Limb (tissue), 2 donors: ENCODE data around the gene KMT2E.
"Not testable (repeated sequence)": the region's sequence is repeated elsewhere in the genome, so short reads cannot be mapped to it uniquely, and the experiment has no call there.

Experiments used
- DNase-seq, 2 donors: peaks; one replicate each; pipeline ENCODE4 v3.0.0-alpha.2; 2016; ENCODE audit errors: extremely low spot score in 2 of 2

KMT2E gene, protein sequence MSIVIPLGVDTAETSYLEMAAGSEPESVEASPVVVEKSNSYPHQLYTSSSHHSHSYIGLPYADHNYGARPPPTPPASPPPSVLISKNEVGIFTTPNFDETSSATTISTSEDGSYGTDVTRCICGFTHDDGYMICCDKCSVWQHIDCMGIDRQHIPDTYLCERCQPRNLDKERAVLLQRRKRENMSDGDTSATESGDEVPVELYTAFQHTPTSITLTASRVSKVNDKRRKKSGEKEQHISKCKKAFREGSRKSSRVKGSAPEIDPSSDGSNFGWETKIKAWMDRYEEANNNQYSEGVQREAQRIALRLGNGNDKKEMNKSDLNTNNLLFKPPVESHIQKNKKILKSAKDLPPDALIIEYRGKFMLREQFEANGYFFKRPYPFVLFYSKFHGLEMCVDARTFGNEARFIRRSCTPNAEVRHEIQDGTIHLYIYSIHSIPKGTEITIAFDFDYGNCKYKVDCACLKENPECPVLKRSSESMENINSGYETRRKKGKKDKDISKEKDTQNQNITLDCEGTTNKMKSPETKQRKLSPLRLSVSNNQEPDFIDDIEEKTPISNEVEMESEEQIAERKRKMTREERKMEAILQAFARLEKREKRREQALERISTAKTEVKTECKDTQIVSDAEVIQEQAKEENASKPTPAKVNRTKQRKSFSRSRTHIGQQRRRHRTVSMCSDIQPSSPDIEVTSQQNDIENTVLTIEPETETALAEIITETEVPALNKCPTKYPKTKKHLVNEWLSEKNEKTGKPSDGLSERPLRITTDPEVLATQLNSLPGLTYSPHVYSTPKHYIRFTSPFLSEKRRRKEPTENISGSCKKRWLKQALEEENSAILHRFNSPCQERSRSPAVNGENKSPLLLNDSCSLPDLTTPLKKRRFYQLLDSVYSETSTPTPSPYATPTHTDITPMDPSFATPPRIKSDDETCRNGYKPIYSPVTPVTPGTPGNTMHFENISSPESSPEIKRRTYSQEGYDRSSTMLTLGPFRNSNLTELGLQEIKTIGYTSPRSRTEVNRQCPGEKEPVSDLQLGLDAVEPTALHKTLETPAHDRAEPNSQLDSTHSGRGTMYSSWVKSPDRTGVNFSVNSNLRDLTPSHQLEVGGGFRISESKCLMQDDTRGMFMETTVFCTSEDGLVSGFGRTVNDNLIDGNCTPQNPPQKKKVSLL (N-terminal part only)

DNA sequence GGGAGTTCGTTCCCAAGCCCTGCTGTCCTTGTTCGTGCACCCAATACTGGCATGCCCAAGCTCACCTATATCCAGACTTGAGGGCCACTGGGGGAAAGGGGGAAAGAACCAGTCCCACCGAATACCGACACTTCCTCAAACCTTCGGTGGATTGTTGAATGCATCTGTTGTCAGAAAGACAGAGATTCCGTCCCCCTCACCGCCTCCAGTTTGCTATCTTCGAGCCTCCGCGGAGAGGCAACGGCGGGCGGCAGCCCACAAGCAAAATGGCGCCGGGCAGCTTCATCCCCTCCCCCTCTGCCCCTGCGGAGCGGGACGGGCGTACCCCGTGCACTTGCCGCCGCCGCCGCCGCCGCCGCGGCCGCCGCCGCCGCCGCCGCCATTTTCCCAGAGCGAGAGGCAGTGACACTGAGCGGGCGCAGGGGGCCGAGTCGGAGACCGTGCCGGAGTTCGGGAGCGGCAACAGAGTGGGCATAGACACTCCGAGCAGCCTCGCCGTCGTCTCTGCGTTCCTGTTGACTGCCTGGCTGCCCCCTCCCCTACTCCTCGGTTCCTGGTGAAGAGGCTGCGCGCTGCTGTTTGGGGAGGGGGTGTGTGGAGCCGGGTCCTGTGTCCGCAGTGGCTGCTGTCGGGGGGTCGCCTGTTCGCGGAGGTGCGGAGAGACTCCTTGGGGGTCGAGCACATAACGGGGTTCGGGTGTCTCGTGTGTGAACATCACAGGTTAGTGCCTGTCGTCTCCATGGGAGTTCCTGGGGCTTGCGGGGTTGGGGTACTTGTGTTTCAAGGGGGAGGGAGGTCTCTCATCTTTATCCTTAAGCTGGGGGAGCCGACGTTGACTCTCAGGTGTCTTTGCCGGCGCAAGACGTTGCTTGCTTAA, at the start of gene KMT2E:
KMT2E (plus strand) TSS at position 390 of the 877 bp plus-strand sequence. CDS start 26,748 bp downstream, outside the sequence.
- DNase-seq: peak; percentile 90 to 96

DNA sequence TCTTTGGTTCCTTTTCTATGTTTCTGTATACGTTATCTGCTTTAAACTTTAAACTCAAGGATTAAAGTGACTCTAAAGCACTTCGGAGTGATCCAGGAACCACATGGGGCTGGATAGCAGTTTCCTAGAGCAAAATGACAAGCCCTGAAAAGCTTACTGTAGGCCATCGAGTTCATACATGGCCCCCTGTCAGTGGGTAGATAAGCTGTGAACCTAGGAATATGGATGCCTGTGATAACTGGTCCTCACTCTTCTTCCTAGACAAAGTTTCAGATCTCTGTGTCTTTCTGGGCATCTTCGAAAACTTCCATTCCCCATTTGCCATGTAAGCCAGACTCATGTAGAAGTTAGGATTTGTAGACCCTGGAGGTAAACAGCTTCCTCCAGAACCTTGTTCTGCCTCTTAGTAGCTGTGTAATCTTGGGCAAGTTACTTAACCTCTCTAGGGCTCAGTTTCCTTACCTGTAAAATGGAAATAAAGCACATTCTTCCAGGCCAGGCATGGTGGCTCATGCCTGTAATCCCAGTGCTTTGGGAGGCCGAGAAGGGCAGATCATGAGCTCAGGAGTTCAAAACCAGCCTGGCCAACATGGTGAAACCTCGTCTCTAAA, 49.3 kb upstream of the KMT2E start:
- DNase-seq: no peak

DNA sequence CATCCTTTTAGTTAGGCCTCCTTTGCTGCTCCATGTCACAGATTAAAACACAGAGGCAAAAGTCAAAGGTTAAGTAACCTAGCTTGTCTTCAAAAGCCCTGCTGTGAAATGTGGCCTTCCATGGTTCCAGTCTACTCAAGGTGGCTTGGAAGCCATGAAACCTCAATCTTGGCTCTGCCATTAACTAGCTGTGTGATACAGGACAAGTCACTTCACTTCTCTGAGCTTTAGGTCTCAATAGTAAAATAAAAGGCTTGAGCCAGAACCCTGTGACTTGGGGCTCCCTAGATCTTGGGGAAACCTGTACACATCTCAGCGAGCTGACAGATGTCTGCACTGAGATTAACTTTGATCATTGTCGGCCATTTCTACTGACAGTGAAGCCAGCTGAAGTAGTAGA, 48.0 kb upstream of the KMT2E start:
- DNase-seq: peak in 1 of 2 donors; percentile 1

DNA sequence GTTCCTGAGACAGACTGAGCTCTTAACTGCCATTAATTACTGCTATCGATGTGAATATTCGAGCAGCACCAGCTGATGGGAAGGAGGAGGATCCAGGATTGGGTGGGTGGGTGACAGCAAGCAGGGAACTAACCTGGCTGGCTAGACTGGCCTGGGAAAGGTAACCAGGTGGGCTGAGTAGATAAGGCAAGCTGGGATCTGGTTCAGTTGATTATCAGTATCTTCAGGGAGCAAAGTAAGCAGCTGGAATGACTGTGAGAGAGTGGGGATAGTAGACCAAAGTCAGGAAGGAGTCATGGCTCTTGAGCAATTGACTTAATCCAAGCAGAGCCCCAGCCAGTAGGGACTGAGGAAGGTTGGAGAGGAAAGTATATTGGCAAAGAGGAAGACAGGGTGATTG, 46.9 kb upstream of the KMT2E start:
- DNase-seq: peak in 1 of 2 donors; percentile 8

DNA sequence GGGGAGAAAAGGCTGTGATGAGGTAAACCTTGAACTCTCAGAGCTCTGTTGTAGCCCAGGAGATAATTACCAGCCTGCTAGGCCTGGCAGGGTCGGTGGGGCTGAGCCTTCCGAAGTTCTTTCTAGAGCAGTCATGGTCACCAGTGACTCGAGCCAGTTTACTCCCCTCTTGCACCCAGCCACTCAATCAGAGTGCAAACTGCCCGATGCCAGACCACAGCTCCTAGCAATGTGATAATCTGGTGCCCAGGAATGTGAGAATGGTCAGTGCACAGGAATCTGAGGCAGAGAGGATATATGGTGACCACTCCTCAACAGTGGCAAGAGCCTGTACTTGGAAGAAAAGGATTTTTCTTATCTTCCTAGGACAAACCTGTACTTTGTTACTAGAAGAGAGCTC, 46.4 kb upstream of the KMT2E start:
- DNase-seq: peak in 1 of 2 donors; percentile 7

DNA sequence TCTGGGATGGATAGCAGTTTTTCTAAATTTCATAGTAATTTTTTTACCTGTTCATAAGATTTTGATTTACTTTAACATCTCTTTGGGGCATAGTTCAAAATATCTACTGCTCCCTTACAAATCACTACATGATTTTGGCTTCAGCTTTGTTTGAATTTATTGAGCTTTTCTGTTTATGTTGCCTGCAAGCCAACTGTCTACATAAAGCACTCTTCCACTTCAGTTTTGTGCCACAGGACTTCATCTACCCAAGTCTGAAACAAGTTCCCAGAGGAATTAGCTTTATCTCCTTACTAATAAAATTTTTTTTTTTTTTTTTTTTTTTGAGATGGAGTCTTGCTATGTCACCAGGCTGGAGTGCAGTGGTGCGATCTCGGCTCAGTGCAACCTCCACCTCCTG, 45.4 kb upstream of the KMT2E start:
- no peak for DNase-seq

DNA sequence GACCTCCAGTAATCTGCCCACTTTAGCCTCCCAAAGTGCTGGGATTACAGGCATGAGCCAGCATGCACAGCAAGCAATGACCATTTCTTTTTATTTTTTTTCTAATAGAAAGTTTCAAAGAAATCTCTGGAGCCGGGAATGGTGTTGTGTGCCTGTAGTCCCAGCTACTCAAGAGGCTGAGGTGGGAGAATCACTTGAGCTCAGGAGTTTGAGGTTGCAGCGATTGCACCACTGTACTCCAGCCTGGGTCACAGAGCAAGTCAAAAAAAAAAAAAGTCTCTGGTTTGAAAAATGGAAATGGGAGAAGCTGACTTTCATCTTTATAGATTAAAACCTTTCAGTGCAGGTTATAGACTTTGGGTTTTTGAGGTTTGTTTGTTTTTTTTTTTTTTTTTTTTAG, 44.8 kb upstream of the KMT2E start:
- no peak for DNase-seq

DNA sequence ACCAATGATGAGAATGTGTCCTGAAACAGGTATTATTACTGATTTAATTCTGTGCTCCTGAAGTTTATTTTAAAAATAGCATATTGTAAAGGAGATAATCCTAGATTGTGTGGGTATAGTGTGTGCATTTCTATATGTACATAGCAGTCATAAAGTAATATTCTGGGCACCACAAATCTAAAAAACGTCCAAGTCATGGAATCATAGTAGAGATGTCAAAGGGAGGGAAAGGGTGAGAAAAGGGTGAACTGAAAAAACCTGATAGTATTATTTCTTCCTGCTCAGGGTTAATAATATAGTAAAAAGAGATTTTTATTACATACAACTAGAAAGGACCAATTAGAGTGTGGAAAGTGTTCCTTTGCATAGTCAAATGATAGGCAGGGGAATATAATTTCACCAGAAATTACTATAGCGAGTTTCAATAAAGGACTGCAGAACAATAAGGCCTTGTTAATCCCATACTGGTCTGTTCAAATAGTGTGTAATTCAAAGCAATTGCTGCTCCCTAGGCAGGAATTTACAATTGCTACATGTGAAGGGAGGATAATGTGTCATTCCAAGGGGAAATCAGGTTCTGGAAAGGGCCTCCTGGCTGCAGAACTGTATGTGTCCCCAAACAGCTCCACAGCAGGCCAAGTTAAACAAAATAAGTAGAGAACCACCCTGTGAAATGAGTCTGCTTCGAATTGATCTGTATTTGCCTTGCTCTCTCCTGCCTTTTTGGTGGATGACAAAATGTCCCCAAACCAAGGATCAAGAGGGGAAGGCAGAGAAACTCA, 42.5 kb upstream of the KMT2E start:
- no peak for DNase-seq

DNA sequence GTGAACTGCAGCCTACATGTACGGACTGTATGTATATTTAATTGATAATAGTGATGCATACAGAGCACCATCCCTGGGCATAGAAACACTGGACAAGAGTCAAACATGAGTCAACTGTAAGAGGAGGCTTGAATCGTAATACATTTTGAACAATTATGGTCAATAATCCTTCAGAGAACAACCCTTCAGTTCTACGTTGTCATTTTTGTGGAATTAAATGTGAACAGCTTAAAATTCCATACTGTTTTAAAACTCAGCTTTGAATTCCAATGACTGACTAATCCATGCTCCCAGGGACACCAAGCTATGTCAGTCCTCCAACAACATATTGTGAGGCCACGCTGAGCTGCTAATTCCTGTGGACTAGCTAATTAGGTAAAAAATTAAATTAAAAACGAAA, 41.5 kb upstream of the KMT2E start:
- no peak for DNase-seq

DNA sequence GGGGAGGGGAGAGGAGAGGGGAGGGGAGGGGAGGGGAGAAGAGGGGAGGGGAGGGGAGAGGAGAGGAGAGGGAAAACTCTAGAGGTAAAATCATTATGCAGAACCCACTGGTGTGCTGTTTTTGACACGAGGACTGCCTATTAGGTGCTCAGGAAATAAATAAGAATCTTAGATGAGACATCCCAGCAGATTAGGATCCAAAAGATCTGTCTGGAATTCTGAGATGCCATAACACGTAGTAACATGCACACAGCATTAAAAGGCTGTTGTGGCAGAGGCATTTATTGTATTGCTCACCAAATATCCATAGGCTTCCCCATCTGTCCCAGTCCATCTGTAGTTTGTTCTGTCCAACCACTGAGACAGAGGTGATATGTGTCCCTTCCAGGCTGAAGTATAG, 40.8 kb upstream of the KMT2E start:
- no peak for DNase-seq

DNA sequence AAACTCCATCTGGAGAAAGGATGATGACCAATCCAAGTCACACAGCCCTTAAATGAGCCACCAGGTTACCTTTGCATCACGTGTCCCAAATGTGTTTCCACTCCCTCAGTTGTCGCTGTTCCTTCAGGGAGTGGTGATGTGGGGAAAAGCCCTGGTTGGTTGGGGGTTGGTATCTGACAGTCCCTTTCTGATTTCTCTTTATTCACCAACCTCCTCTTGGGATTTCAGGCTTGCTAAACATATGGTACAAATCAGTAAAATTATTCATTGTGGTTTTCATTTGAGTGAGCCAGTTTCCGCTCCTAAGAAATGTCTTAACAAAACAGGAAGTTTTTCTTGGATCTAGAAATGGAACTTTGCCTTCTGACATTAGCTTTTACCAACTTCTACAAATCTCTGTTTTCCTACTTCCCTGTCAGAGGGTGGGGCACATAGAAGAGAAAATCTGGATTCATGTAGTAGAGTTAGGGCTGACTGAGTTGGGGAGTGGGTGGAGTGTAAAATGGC, 40.0 kb upstream of the KMT2E start:
- DNase-seq: no peak

DNA sequence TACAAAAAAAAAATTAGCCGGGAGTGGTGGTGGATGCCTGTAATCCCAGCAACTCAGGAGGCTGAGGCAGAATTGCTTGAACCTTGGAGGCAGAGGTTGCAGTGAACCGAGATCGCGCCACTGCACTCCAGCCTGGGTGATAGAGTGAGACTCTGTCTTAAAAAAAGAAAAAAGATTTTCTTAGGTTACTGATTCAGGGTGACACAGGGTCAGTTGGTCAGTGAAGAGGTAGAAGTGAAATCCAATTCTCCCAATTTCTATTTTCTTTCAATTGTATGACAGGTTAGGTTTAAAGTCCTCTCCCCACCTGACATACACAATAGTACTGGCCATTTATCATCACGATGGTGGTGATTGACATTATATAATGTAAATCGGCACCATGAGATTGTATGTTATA, 38.5 kb upstream of the KMT2E start:
- not testable (repeated sequence) for DNase-seq

DNA sequence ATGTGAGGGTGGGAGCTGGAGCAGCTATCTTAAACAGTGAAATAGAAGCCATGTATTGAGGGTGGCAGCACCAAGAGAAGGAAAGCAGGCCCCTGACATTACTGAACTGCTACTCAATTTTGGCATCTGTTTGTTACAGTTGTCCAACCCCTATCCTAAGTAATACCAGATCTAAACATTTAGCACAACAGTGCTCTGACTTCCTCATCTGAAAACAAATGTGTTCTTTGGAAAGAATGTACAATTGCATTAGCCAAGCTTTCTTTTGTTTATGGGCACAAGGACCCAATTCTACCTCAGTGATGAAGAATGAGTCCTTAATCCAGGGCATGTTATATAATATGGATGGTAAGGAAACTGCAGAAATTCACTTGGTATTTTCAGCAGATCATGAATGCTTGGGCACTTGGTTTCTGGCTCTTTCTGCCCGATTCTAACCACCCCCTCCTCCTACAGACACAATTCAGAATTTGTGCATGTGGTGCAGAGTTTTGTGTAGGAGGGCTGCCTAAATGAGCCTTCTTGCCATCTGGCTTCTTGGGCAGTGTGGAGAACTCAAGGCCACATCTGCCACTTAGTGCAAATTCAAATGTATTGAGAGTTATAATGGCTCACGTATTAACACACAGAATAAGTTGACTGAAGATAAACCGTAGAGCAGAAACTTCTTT, 36.9 kb upstream of the KMT2E start:
- DNase-seq: no peak

DNA sequence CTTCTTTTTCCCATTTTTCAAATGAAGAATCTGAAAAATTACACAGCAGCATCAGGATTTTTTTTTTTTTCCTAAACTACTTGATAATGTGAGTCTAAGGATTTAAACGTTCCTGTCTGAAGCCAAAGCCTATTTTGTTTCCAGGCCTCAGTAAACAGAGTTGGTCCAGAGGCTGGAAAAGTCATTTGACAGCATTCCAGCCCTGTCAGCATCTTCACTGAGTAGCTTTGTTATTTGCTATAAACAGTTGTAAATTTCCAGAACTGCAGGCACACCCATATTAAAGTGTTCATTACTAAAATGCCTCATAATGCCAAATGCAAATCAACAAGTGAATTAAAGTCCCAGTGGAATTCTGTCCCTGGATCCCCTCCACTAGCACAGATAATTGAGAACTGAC, 35.5 kb upstream of the KMT2E start:
- DNase-seq: no peak

DNA sequence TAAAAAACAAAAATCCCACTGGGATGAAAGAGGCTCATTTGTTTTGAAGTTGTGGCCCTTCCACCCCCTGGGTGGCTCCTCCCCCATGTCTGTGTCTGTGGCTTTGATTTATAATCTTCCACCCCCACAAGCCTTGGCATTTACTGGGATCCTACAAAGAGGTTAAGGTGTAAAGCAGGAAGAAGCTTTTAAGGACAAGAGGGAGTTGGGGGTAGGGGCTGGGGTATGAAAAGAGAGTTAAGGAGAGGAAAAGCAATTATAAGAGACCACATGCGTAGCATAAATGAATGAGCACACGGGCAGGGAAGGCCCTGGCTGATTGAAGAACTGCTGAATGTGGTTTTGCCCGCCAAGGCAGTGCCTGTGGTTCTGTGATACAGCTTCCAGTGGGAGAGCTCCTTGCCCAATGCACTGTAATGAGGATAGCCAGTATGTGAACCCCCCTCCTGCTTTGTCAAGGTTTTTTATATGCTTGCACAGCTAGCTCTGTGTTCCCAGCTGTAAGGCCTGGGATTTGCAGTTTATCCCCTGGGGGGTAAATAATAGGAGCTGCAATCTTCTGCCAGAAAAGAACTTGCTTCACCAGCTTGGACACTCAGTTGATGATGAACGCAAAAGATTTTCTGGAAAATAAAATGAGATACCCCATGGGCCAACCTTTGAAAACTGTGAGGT, 34.7 kb upstream of the KMT2E start:
- no peak for DNase-seq

DNA sequence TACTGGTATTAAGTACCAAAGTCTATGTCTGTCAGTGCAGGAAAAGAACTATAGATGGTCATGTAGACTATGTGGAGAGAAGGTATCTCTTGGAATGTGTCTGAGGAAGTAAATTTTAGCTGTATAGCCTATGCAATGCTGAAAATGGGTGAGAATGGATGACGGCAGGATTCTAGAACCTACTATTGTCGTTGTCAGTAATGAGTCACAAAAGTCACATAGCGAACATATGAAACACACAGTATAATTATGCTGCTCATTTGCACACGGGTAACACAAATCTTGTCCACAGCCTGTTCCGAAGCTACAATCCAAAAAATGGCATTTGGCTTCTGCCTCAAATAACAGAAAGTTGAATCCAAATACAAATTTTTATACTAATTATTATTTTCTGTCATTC, 33.6 kb upstream of the KMT2E start:
- no peak for DNase-seq

DNA sequence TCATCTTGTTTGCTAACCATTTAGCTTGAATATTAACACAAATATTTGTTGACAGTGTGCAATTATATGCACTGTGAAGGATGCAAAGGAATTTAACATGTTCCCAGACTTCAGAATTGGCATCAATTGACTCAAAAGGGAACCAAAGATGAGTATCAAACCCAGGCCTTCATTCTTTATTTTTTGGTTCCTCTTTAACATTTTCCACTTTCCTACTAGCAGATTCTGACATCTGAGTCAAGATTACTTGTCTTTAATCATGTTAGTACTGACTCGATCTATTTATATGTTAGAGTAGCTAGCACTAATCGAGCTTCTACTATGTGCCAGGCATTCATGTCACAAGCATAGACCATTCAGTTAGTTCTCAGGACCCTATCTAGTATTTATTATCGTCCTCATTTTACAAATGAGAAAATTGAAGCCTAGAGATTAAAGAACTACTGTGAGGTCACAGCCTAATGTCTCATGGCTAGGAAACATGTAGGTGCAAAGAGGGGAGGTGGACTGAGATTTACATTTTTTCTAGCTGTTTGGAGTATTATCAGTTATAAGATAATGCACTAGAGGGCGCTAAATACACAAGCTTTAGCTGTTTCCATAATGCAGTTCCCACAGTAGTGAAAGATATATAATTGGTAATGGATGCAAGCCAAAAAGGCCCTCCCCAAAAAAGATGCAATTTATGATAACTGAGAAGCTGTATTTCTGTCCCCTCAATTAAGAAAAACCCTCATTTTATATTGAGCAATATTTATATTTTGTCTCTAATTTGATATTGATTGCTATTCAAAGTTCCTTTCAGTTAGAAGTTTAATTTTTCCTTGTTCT, 32.9 kb upstream of the KMT2E start:
- DNase-seq: peak in 1 of 2 donors; percentile 82

DNA sequence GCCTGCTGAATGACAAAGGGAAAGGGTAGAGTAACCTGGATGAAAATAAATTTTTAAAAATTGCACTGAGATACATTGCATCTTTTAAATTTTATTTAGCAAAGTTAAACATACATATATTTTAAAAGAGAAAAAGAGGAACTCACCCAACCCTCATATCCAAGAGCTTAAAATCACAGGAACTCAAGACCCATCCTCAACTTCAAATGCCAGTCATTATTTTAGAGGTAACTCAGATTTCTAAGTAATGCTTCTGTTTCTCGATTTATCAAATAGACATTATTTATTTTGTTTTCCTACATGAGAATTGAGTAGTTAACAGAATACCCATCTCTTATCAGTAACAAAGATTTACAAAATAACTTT, 32.4 kb upstream of the KMT2E start:
- no peak for DNase-seq
